HEK293 (cell line): ENCODE results near the gene PHACTR2.

Experiments
- REPIN1 ChIP-seq: fragments of 450-650 bp; formaldehyde crosslinking; IDR thresholded peaks from 2 replicates; pipeline ENCODE4 v1.5.1; 2017; ENCODE audit warnings: missing biosample characterization, missing genetic modification characterization, low read depth
- ZBTB48 ChIP-seq: fragments of 450-650 bp; formaldehyde crosslinking; IDR thresholded peaks from 2 replicates; pipeline ENCODE4 v1.5.1; 2016; ENCODE audit warnings: missing biosample characterization, missing genetic modification characterization
- ZFP41 ChIP-seq: fragments of 450-650 bp; formaldehyde crosslinking; IDR thresholded peaks from 2 replicates; pipeline ENCODE4 v1.5.1; 2016; ENCODE audit warnings: missing biosample characterization, missing genetic modification characterization, borderline replicate concordance
- ZNF18 ChIP-seq: fragments of 450-650 bp; formaldehyde crosslinking; IDR thresholded peaks from 2 replicates; pipeline ENCODE4 v1.5.1; 2016; ENCODE audit warnings: missing biosample characterization, missing genetic modification characterization
- ZNF571 ChIP-seq: fragments of 450-650 bp; formaldehyde crosslinking; IDR thresholded peaks from 2 replicates; pipeline ENCODE4 v1.5.0; 2017; ENCODE audit warnings: missing biosample characterization, missing genetic modification characterization
- ZNF623 ChIP-seq: fragments of 450-650 bp; formaldehyde crosslinking; IDR thresholded peaks from 2 replicates; pipeline ENCODE4 v1.5.1; 2016; ENCODE audit warnings: missing biosample characterization, missing genetic modification characterization
- TF ChIP-seq, protein P1 (sequence below): fragments of 450-650 bp; formaldehyde crosslinking; IDR thresholded peaks from 2 replicates; pipeline ENCODE4 v1.5.1; 2016; ENCODE audit warnings: missing biosample characterization, missing genetic modification characterization

- TF ChIP-seq ZFP41 (tag by site-specific recombination), result no peak
- TF ChIP-seq, protein P1, sequence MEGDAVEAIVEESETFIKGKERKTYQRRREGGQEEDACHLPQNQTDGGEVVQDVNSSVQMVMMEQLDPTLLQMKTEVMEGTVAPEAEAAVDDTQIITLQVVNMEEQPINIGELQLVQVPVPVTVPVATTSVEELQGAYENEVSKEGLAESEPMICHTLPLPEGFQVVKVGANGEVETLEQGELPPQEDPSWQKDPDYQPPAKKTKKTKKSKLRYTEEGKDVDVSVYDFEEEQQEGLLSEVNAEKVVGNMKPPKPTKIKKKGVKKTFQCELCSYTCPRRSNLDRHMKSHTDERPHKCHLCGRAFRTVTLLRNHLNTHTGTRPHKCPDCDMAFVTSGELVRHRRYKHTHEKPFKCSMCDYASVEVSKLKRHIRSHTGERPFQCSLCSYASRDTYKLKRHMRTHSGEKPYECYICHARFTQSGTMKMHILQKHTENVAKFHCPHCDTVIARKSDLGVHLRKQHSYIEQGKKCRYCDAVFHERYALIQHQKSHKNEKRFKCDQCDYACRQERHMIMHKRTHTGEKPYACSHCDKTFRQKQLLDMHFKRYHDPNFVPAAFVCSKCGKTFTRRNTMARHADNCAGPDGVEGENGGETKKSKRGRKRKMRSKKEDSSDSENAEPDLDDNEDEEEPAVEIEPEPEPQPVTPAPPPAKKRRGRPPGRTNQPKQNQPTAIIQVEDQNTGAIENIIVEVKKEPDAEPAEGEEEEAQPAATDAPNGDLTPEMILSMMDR (tag by site-specific recombination), result no peak
- no peak for TF ChIP-seq ZNF18 (tag by site-specific recombination)
- no peak for TF ChIP-seq ZBTB48 (tag by site-specific recombination)
- TF ChIP-seq ZNF571 (tag by site-specific recombination), result no peak
- no peak for TF ChIP-seq REPIN1
- no peak for TF ChIP-seq ZNF623 (tag by site-specific recombination)
These were observed 76.4 kb downstream of the PHACTR2 start for GRCh38 chr6:143754204-143754603.
